ENCODE measurements around the gene CLHC1. TPM values are rescaled to one million over a fixed set of nuclear protein-coding genes. Genes with fewer than 3 reads are reported as not detected.
A peak's percentile ranks its signal among the peaks of the same experiment; 100 is the strongest.
"Not testable (repeated sequence)": the region's sequence is repeated elsewhere in the genome, so short reads cannot be mapped to it uniquely, and the experiment has no call there.

Gene CLHC1
- polyA plus RNA-seq, 4 donors, result 3.2 to 16.2 (median 3.5) TPM

GRCh38 chr2:55228226-55228563, 3.9 kb downstream of the CLHC1 start:
- Histone ChIP-seq H3K9me3 (ENCODE audit: control insufficient read depth in 2 of 2, insufficient read depth in 1 of 2, low read depth in 1 of 2, low read length in 1 of 2) (no peaks in the 10 kb centered on the region), H3K27me3 (ENCODE audit: control insufficient read depth in 3 of 3, insufficient read depth in 3 of 3, low read length in 3 of 3) (no peaks in the 10 kb centered on the region), H3K27ac (ENCODE audit: low read depth in 1 of 3, low read length in 2 of 3) (peak overlapping the region in 1 of 3 donors; percentile 61), H3K4me3 (ENCODE audit: low read depth in 1 of 3, low read length in 3 of 3) (no peak overlapping the region), H3K4me1 (ENCODE audit: control insufficient read depth in 3 of 3, insufficient read depth in 2 of 3, low read depth in 1 of 3, low read length in 2 of 3) (peaks cover 0 to 5% (median 3%) of the 10 kb centered on the region in 3 donors), H3K36me3 (ENCODE audit: control insufficient read depth in 3 of 3, insufficient read depth in 2 of 3, low read depth in 1 of 3, low read length in 3 of 3) (peaks cover 0 to 14% (median 0%) of the 10 kb centered on the region in 3 donors)
- FAIRE-seq, result no peak
- DNase-seq, result no peak

- not testable (repeated sequence) for H3K9me3 ChIP-seq (ENCODE audit: control insufficient read depth in 2 of 2, insufficient read depth in 1 of 2, low read depth in 1 of 2, low read length in 1 of 2); H3K4me3 ChIP-seq (ENCODE audit: low read depth in 1 of 3, low read length in 3 of 3); H3K27me3 ChIP-seq (ENCODE audit: control insufficient read depth in 3 of 3, insufficient read depth in 3 of 3, low read length in 3 of 3); FAIRE-seq; H3K4me1 ChIP-seq (ENCODE audit: control insufficient read depth in 3 of 3, insufficient read depth in 2 of 3, low read depth in 1 of 3, low read length in 2 of 3)
- H3K36me3 ChIP-seq (ENCODE audit: control insufficient read depth in 3 of 3, insufficient read depth in 2 of 3, low read depth in 1 of 3, low read length in 3 of 3), result peaks cover 0 to 14% (median 0%) of the 10 kb centered on the region in 3 donors
- H3K27ac ChIP-seq (ENCODE audit: low read depth in 1 of 3, low read length in 2 of 3), result peak overlapping the region in 1 of 3 donors; percentile 33
- DNase-seq, result peak in 1 of 2 donors; percentile 24
- 74 to 82% (median 78%) methylated on average over 6 to 7 of the region's 7 CpGs for WGBS, 3 donors
These were observed 4.5 kb downstream of the CLHC1 start for GRCh38 chr2:55227437-55228225.

DNA sequence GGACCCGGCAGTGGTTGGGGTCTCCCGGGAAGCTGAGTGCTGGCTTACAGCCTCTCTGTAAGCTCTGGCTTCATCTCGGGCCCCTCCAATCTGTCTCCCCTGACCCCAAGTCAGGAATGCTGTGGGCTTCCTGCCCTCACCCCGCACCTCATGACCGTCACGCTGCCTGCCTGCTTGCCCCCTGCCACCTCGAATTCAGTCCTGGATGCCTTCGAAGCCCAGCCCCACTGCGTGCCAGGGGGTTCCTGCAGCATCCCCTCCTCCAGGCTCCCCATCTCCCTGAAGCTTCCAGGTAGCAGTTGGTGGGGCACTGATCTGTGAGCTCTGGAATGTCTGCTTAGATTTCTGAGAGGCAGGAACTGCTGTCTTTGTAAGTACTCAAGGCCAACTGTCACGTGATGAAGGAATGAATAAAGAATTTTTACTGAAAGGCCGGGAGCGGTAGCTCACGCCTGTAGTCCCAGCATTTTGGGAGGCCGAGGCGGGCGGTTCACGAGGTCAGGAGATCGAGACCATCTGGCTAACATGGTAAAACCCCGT, 6.5 kb downstream of the CLHC1 start:
- FAIRE-seq, result no peak
- no peaks in the 10 kb centered on the region for H3K27me3 ChIP-seq (ENCODE audit: control insufficient read depth in 3 of 3, insufficient read depth in 3 of 3, low read length in 3 of 3)
- H3K4me3 ChIP-seq (ENCODE audit: low read depth in 1 of 3, low read length in 3 of 3), result no peak overlapping the region
- H3K27ac ChIP-seq (ENCODE audit: low read depth in 1 of 3, low read length in 2 of 3), result no peak overlapping the region
- H3K36me3 ChIP-seq (ENCODE audit: control insufficient read depth in 3 of 3, insufficient read depth in 2 of 3, low read depth in 1 of 3, low read length in 3 of 3), result peaks cover 0 to 14% (median 0%) of the 10 kb centered on the region in 3 donors
- DNase-seq, result no peak
- H3K9me3 ChIP-seq (ENCODE audit: control insufficient read depth in 2 of 2, insufficient read depth in 1 of 2, low read depth in 1 of 2, low read length in 1 of 2), result no peaks in the 10 kb centered on the region
- H3K4me1 ChIP-seq (ENCODE audit: control insufficient read depth in 3 of 3, insufficient read depth in 2 of 3, low read depth in 1 of 3, low read length in 2 of 3), result peaks cover 3 to 4% (median 4%) of the 10 kb centered on the region in 3 donors
- 83 to 91% (median 90%) methylated on average over 19 of the region's 19 CpGs for WGBS, 3 donors

DNA sequence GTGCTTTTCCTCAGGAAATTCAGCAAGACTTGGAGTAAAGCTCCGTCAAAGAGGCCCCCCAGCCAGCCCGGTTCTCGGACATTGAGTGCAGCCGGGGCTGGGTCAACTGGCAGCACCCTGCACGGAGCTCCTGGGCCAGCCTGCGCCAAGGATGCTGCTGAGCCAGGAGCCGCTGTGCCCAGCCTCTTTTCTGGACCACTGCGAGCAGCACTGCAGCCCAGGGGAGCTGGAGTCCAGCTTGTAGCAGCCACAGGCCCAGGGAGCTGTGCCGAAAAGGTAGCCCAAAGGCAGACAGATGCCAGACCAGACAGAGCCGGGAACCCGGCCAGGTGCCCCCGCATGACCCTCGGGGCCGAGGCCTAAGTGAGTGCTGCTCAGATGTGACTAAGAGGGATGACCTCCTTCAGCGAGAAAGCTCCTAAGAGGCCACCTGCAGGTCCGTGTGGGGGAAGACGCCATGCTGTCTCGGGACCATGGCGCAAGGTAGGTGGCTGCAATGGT, 7.3 kb downstream of the CLHC1 start:
- peaks cover 0 to 14% (median 0%) of the 10 kb centered on the region in 3 donors for H3K36me3 ChIP-seq (ENCODE audit: control insufficient read depth in 3 of 3, insufficient read depth in 2 of 3, low read depth in 1 of 3, low read length in 3 of 3)
- 82 to 87% (median 85%) methylated on average over 16 to 19 of the region's 19 CpGs for WGBS, 3 donors
- no peaks in the 10 kb centered on the region for H3K9me3 ChIP-seq (ENCODE audit: control insufficient read depth in 2 of 2, insufficient read depth in 1 of 2, low read depth in 1 of 2, low read length in 1 of 2)
- DNase-seq (no peak), FAIRE-seq (no peak)
- H3K27me3 ChIP-seq (ENCODE audit: control insufficient read depth in 3 of 3, insufficient read depth in 3 of 3, low read length in 3 of 3), result no peaks in the 10 kb centered on the region
- H3K4me3 ChIP-seq (ENCODE audit: low read depth in 1 of 3, low read length in 3 of 3), result no peak overlapping the region
- H3K4me1 ChIP-seq (ENCODE audit: control insufficient read depth in 3 of 3, insufficient read depth in 2 of 3, low read depth in 1 of 3, low read length in 2 of 3), result peaks cover 3 to 4% (median 3%) of the 10 kb centered on the region in 3 donors
- no peak overlapping the region for H3K27ac ChIP-seq (ENCODE audit: low read depth in 1 of 3, low read length in 2 of 3)

- no peaks in the 10 kb centered on the region for H3K9me3 ChIP-seq (ENCODE audit: control insufficient read depth in 2 of 2, insufficient read depth in 1 of 2, low read depth in 1 of 2, low read length in 1 of 2)
- no peaks in the 10 kb centered on the region for H3K27me3 ChIP-seq (ENCODE audit: control insufficient read depth in 3 of 3, insufficient read depth in 3 of 3, low read length in 3 of 3)
- peak overlapping the region in 2 of 3 donors; percentile 59 to 90 for H3K4me3 ChIP-seq (ENCODE audit: low read depth in 1 of 3, low read length in 3 of 3)
- no peak for FAIRE-seq
- 82 to 85% (median 84%) methylated on average over 25 of the region's 25 CpGs for WGBS, 3 donors
- H3K27ac ChIP-seq (ENCODE audit: low read depth in 1 of 3, low read length in 2 of 3), result peak overlapping the region in 1 of 3 donors; percentile 99
- H3K4me1 ChIP-seq (ENCODE audit: control insufficient read depth in 3 of 3, insufficient read depth in 2 of 3, low read depth in 1 of 3, low read length in 2 of 3), result peaks cover 0 to 4% (median 3%) of the 10 kb centered on the region in 3 donors
- peaks cover 0 to 14% (median 0%) of the 10 kb centered on the region in 3 donors for H3K36me3 ChIP-seq (ENCODE audit: control insufficient read depth in 3 of 3, insufficient read depth in 2 of 3, low read depth in 1 of 3, low read length in 3 of 3)
- peak in 1 of 2 donors; percentile 15 for DNase-seq
These were observed 7.9 kb downstream of the CLHC1 start for GRCh38 chr2:55223958-55224760.

- FAIRE-seq (no peak), DNase-seq (no peak)
- H3K36me3 ChIP-seq (ENCODE audit: control insufficient read depth in 3 of 3, insufficient read depth in 2 of 3, low read depth in 1 of 3, low read length in 3 of 3), result peaks cover 0 to 3% (median 0%) of the 10 kb centered on the region in 3 donors
- H3K9me3 ChIP-seq (ENCODE audit: control insufficient read depth in 2 of 2, insufficient read depth in 1 of 2, low read depth in 1 of 2, low read length in 1 of 2), result no peaks in the 10 kb centered on the region
- H3K4me3 ChIP-seq (ENCODE audit: low read depth in 1 of 3, low read length in 3 of 3), result no peak overlapping the region
- no peaks in the 10 kb centered on the region for H3K4me1 ChIP-seq (ENCODE audit: control insufficient read depth in 3 of 3, insufficient read depth in 2 of 3, low read depth in 1 of 3, low read length in 2 of 3)
- H3K27me3 ChIP-seq (ENCODE audit: control insufficient read depth in 3 of 3, insufficient read depth in 3 of 3, low read length in 3 of 3), result no peaks in the 10 kb centered on the region
- no peak overlapping the region for H3K27ac ChIP-seq (ENCODE audit: low read depth in 1 of 3, low read length in 2 of 3)
These were observed 18.3 kb downstream of the CLHC1 start for GRCh38 chr2:55213822-55214221.

DNA sequence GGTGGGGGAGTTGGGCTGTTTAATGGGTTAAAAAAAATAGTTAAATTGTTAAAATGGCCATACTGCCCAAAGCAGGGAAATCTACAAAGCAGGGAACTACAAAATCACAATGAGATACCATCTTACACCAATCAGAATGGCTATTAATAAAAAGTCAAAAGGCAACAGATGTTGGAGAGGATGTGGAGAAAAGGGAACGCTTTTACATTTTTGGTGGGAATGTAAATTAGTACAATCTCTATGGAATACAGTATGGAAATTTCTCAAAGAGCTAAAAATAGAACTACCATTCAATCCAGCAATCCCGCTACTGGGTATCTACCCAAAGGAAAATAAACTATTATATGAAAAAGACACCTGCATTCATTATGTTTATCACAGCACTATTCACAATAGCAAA, 27.1 kb downstream of the CLHC1 start:
- Histone ChIP-seq H3K4me3 (ENCODE audit: low read depth in 1 of 3, low read length in 3 of 3) (no peak overlapping the region), H3K9me3 (ENCODE audit: control insufficient read depth in 2 of 2, insufficient read depth in 1 of 2, low read depth in 1 of 2, low read length in 1 of 2) (peaks cover 0 to 8% of the 10 kb centered on the region in 2 donors), H3K27me3 (ENCODE audit: control insufficient read depth in 3 of 3, insufficient read depth in 3 of 3, low read length in 3 of 3) (no peaks in the 10 kb centered on the region), H3K4me1 (ENCODE audit: control insufficient read depth in 3 of 3, insufficient read depth in 2 of 3, low read depth in 1 of 3, low read length in 2 of 3) (no peaks in the 10 kb centered on the region), H3K36me3 (ENCODE audit: control insufficient read depth in 3 of 3, insufficient read depth in 2 of 3, low read depth in 1 of 3, low read length in 3 of 3) (peaks cover 0 to 4% (median 0%) of the 10 kb centered on the region in 3 donors), H3K27ac (ENCODE audit: low read depth in 1 of 3, low read length in 2 of 3) (no peak overlapping the region)
- DNase-seq (no peak), FAIRE-seq (no peak)
- 95 to 100% (median 97%) methylated on average over 2 of the region's 2 CpGs for WGBS, 3 donors

DNA sequence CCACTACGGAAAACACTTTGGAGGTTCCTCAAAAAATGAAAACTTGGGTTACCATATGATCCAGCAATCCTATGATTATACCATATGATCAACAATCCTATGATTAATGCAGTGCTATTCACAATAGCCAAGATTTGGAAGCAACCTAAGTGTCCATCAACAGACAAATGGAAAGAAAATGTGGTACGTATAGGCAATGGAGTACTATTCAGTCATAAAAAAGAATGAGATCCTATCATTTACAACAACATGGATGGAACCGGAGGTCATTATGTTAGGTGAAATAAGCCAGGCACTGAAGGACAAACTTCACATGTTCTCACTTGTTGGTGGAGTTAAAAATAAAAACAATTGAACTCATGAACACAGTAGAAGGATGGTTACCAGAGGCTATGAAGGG, 27.6 kb downstream of the CLHC1 start:
- H3K36me3 ChIP-seq (ENCODE audit: control insufficient read depth in 3 of 3, insufficient read depth in 2 of 3, low read depth in 1 of 3, low read length in 3 of 3), result peaks cover 0 to 4% (median 0%) of the 10 kb centered on the region in 3 donors
- FAIRE-seq (no peak), DNase-seq (no peak)
- H3K27ac ChIP-seq (ENCODE audit: low read depth in 1 of 3, low read length in 2 of 3), result no peak overlapping the region
- H3K4me1 ChIP-seq (ENCODE audit: control insufficient read depth in 3 of 3, insufficient read depth in 2 of 3, low read depth in 1 of 3, low read length in 2 of 3), result no peaks in the 10 kb centered on the region
- peaks cover 0 to 11% of the 10 kb centered on the region in 2 donors for H3K9me3 ChIP-seq (ENCODE audit: control insufficient read depth in 2 of 2, insufficient read depth in 1 of 2, low read depth in 1 of 2, low read length in 1 of 2)
- WGBS, 3 donors, result 96 to 99% (median 99%) methylated on average over 3 of the region's 3 CpGs
- no peaks in the 10 kb centered on the region for H3K27me3 ChIP-seq (ENCODE audit: control insufficient read depth in 3 of 3, insufficient read depth in 3 of 3, low read length in 3 of 3)
- no peak overlapping the region for H3K4me3 ChIP-seq (ENCODE audit: low read depth in 1 of 3, low read length in 3 of 3)
